GM23338 (cell line): Measurements from ENCODE around the gene ZNF317. TPM values are rescaled to one million over a fixed set of nuclear protein-coding genes. Genes with fewer than 3 reads are reported as not detected.

Experiments
- ATAC-seq: fragments of 200-7000 bp; cut with Tn5 transposase; 3 replicates; pipeline ENCODE4 v1.9.1; 2020
- DNase-seq: peaks from one replicate; pipeline ENCODE4 v3.0.0-alpha.2; 2015; ENCODE audit warnings: low spot score
- H2AFZ ChIP-seq: fragments of 200-600 bp; sonication (generic); 2 replicates; pipeline ENCODE4 v1.8.0; 2016; ENCODE audit warnings: antibody characterized with exemption, mild to moderate bottlenecking, moderate library complexity
- H3F3A ChIP-seq: fragments of 200-600 bp; sonication (generic); replicated peaks from 2 replicates; pipeline ENCODE4 v1.8.0; 2017; ENCODE audit warnings: antibody characterized with exemption, mixed run types, low read depth
- H3K27ac ChIP-seq: fragments of 200-600 bp; sonication (generic); 2 replicates; pipeline ENCODE4 v1.6.1; 2016; ENCODE audit warnings: low read depth
- H3K27me3 ChIP-seq: fragments of 200-600 bp; sonication (generic); 2 replicates; pipeline ENCODE4 v1.8.0; 2016; ENCODE audit warnings: mild to moderate bottlenecking, mixed run types, moderate library complexity; ENCODE audit not compliant: insufficient read depth
- H3K36me3 ChIP-seq: fragments of 200-600 bp; sonication (generic); 2 replicates; pipeline ENCODE4 v1.8.0; 2016; ENCODE audit warnings: mild to moderate bottlenecking; ENCODE audit not compliant: insufficient read depth
- H3K4me1 ChIP-seq: fragments of 200-600 bp; sonication (generic); 2 replicates; pipeline ENCODE4 v1.8.0; 2016; ENCODE audit warnings: mild to moderate bottlenecking, moderate library complexity; ENCODE audit not compliant: insufficient read depth
- H3K4me2 ChIP-seq: fragments of 200-600 bp; sonication (generic); 2 replicates; pipeline ENCODE4 v1.7.1; 2017; ENCODE audit warnings: mixed run types
- H3K4me3 ChIP-seq: fragments of 200-600 bp; sonication (generic); 2 replicates; pipeline ENCODE4 v1.6.1; 2016; ENCODE audit warnings: mixed run types
- H3K79me2 ChIP-seq: fragments of 200-600 bp; sonication (generic); replicated peaks from 2 replicates; pipeline ENCODE4 v1.8.0; 2017; ENCODE audit warnings: mild to moderate bottlenecking; ENCODE audit not compliant: insufficient read depth
- H3K9me2 ChIP-seq: fragments of 200-600 bp; sonication (generic); 2 replicates; pipeline ENCODE4 v1.8.0; 2017; ENCODE audit not compliant: insufficient read depth
- H4K20me1 ChIP-seq: fragments of 200-600 bp; sonication (generic); replicated peaks from 2 replicates; pipeline ENCODE4 v1.8.0; 2017; ENCODE audit warnings: mild to moderate bottlenecking; ENCODE audit not compliant: insufficient read depth
- H3K27ac Mint-ChIP-seq: 2 replicates; pipeline ENCODE4 v1.8.0; 2020; ENCODE audit warnings: inconsistent platforms, mild to moderate bottlenecking, moderate library complexity, mixed read lengths
- H3K27me3 Mint-ChIP-seq: 3 replicates; pipeline ENCODE4 v1.8.0; 2022; ENCODE audit warnings: low read depth, mild to moderate bottlenecking, moderate library complexity, mixed read lengths, inconsistent platforms; ENCODE audit not compliant: insufficient read depth, poor library complexity
- H3K36me3 Mint-ChIP-seq: 3 replicates; pipeline ENCODE4 v1.8.0; 2021; ENCODE audit warnings: low read depth, mild to moderate bottlenecking, inconsistent platforms, moderate library complexity, mixed read lengths
- H3K4me1 Mint-ChIP-seq: 3 replicates; pipeline ENCODE4 v1.8.0; 2020; ENCODE audit warnings: mild to moderate bottlenecking, inconsistent platforms, mixed read lengths
- H3K4me3 Mint-ChIP-seq: 3 replicates; pipeline ENCODE4 v1.8.0; 2021; ENCODE audit warnings: moderate library complexity, mild to moderate bottlenecking, inconsistent platforms, mixed read lengths
- H3K9me3 Mint-ChIP-seq: 3 replicates; pipeline ENCODE4 v1.8.0; 2020; ENCODE audit warnings: moderate library complexity, mild to moderate bottlenecking, inconsistent platforms, mixed read lengths
- CTCF ChIP-seq, 2 experiments: fragments of 200-600 bp in 1 of 2; sonication (generic) in 1 of 2; conservative IDR thresholded peaks; 2 replicates each; pipeline versions ENCODE4 v1.5.1 to v1.6.1; 2016 to 2017; ENCODE audit warnings: antibody characterized with exemption in 2 of 2, low read depth in 2 of 2, mild to moderate bottlenecking in 2 of 2, moderate library complexity in 1 of 2
- EZH2 ChIP-seq: fragments of 200-600 bp; sonication (generic); IDR thresholded peaks from one replicate; pipeline ENCODE4 v1.8.0; 2017; ENCODE audit warnings: antibody characterized with exemption, mild to moderate bottlenecking, low read depth; ENCODE audit not compliant: unreplicated experiment
- EZH2phosphoT487 ChIP-seq: fragments of 200-600 bp; sonication (generic); IDR thresholded peaks from one replicate; pipeline ENCODE4 v1.8.1; 2018; ENCODE audit warnings: antibody characterized with exemption; ENCODE audit not compliant: unreplicated experiment
- JUNB ChIP-seq: IDR thresholded peaks from one replicate; pipeline ENCODE4 v1.6.1; 2016; ENCODE audit warnings: antibody characterized with exemption; ENCODE audit not compliant: unreplicated experiment
- NANOG ChIP-seq: IDR thresholded peaks from 2 replicates; pipeline ENCODE4 v1.6.1; 2016; ENCODE audit warnings: antibody characterized with exemption, borderline replicate concordance
- POLR2AphosphoS5 ChIP-seq: IDR thresholded peaks from 2 replicates; pipeline ENCODE4 v1.6.1; 2016; ENCODE audit warnings: antibody characterized with exemption, low read depth
- ZNF114 ChIP-seq: fragments of 250-450 bp; sonication (Bioruptor Pico); IDR thresholded peaks from 2 replicates; pipeline ENCODE4 v1.5.0; 2020; ENCODE audit warnings: mild to moderate bottlenecking, moderate library complexity
- ZNF331 ChIP-seq: fragments of 250-450 bp; sonication (Bioruptor Pico); IDR thresholded peaks from 2 replicates; pipeline ENCODE4 v1.5.0; 2020; ENCODE audit warnings: low read depth, mild to moderate bottlenecking, moderate library complexity
- polyA plus RNA-seq: library from polyadenylated mRNA; unstranded; fragments of >200 nt; fragmentation: Nextera tagmentation; extraction: Ambion mirVana; gene quantifications from 2 replicates; pipeline ENCODE4 v1.2.1, GENCODE V29; 2016
- total RNA-seq: library from RNA; depleted of rRNA; stranded (reverse); fragments of >200 nt; shearing (Covaris generic); gene quantifications from 2 replicates; pipeline ENCODE4 v1.2.3, GENCODE V29; 2014
- TF ChIP-seq, protein P1 (sequence below): IDR thresholded peaks from 2 replicates; pipeline ENCODE4 v1.6.1; 2016; ENCODE audit warnings: antibody characterized with exemption
- TF ChIP-seq, protein P2 (sequence below): IDR thresholded peaks from one replicate; pipeline ENCODE4 v1.6.1; 2018; ENCODE audit warnings: antibody characterized with exemption; ENCODE audit not compliant: unreplicated experiment

ZNF317 gene
- total and polyA plus RNA-seq, 2 experiments from 2014 or later: 25.2 to 32.4 TPM

- TF ChIP-seq NANOG (no peak), EZH2phosphoT487 (no peak), ZNF331 (no peak)
Observed at GRCh38 chr19:9159891-9160290, 19.7 kb downstream of the ZNF317 start (continued).

- H3K36me3 Mint-ChIP-seq: peaks cover 97% of the 10 kb centered on the region
- Histone ChIP-seq H3K79me2 (peaks cover 16% of the 10 kb centered on the region), H4K20me1 (peaks cover 7% of the 10 kb centered on the region; the same call in 1 of the 2 replicates), H3K4me1 (no peaks in the 10 kb centered on the region), H3K36me3 (peaks cover 59% of the 10 kb centered on the region), H3K9me2 (no peaks in the 10 kb centered on the region), H3K27ac (no peak overlapping the region), H3K4me2 (no peak overlapping the region), H2AFZ (no peak overlapping the region), H3K27me3 (no peaks in the 10 kb centered on the region), H3F3A (no peaks in the 10 kb centered on the region), H3K4me3 (no peak overlapping the region)
- H3K4me1 Mint-ChIP-seq: no peaks in the 10 kb centered on the region
- H3K27ac Mint-ChIP-seq: no peak overlapping the region
- ATAC-seq: no peak
- no peak for TF ChIP-seq ZNF114 (CRISPR knock-in tag)
- no peak for TF ChIP-seq EZH2phosphoT487
- TF ChIP-seq ZNF331: no peak
- no peak for TF ChIP-seq CTCF (conservative IDR thresholded peaks at IDR 0.05; ENCODE audit: low read depth in 2 of 2)
- TF ChIP-seq, protein P1, sequence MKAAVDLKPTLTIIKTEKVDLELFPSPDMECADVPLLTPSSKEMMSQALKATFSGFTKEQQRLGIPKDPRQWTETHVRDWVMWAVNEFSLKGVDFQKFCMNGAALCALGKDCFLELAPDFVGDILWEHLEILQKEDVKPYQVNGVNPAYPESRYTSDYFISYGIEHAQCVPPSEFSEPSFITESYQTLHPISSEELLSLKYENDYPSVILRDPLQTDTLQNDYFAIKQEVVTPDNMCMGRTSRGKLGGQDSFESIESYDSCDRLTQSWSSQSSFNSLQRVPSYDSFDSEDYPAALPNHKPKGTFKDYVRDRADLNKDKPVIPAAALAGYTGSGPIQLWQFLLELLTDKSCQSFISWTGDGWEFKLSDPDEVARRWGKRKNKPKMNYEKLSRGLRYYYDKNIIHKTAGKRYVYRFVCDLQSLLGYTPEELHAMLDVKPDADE: no peak
- TF ChIP-seq JUNB: no peak
- no peak for TF ChIP-seq NANOG
- no peak for TF ChIP-seq POLR2AphosphoS5
- peaks cover 56% of the 10 kb centered on the region for H3K9me3 Mint-ChIP-seq
- H3K27me3 Mint-ChIP-seq: no peaks in the 10 kb centered on the region
- DNase-seq: no peak
- H3K4me3 Mint-ChIP-seq: no peak overlapping the region
Observed at GRCh38 chr19:9161427-9161826, 21.2 kb downstream of the ZNF317 start.

DNA sequence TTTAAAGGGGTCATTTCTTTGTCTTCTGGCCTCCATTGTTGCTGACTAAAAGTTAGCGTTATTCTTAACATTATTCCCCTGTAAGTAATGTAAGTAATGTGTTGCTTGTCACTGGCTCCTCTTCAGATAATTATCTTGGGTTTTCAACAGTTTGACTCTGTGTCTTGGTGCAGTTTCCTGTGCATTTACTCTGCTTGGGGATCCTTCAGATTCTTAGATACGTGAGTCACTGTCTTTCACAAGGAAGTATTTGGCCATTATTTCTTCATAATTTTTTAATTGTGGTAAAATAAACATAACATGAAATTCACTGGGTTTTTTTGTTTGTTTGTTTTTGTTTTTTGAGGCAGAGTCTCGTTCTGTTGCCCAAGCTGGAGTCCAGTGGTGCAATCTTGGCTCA lies 25.1 kb downstream of the ZNF317 start:
- H3K36me3 Mint-ChIP-seq: peaks cover 71% of the 10 kb centered on the region
- TF ChIP-seq, protein P2, sequence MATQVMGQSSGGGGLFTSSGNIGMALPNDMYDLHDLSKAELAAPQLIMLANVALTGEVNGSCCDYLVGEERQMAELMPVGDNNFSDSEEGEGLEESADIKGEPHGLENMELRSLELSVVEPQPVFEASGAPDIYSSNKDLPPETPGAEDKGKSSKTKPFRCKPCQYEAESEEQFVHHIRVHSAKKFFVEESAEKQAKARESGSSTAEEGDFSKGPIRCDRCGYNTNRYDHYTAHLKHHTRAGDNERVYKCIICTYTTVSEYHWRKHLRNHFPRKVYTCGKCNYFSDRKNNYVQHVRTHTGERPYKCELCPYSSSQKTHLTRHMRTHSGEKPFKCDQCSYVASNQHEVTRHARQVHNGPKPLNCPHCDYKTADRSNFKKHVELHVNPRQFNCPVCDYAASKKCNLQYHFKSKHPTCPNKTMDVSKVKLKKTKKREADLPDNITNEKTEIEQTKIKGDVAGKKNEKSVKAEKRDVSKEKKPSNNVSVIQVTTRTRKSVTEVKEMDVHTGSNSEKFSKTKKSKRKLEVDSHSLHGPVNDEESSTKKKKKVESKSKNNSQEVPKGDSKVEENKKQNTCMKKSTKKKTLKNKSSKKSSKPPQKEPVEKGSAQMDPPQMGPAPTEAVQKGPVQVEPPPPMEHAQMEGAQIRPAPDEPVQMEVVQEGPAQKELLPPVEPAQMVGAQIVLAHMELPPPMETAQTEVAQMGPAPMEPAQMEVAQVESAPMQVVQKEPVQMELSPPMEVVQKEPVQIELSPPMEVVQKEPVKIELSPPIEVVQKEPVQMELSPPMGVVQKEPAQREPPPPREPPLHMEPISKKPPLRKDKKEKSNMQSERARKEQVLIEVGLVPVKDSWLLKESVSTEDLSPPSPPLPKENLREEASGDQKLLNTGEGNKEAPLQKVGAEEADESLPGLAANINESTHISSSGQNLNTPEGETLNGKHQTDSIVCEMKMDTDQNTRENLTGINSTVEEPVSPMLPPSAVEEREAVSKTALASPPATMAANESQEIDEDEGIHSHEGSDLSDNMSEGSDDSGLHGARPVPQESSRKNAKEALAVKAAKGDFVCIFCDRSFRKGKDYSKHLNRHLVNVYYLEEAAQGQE: no peak
- no peak for TF ChIP-seq NANOG
- TF ChIP-seq EZH2: no peak

More for the DNA sequence above, 25.1 kb downstream of the ZNF317 start:
- peaks cover 55% of the 10 kb centered on the region for H3K9me3 Mint-ChIP-seq
- Histone ChIP-seq H3K79me2 (peaks cover 9% of the 10 kb centered on the region), H3F3A (no peaks in the 10 kb centered on the region), H3K4me1 (no peaks in the 10 kb centered on the region), H3K4me3 (no peak overlapping the region), H4K20me1 (0 out of 2 replicates have a peak, but pooled peaks cover 7% of the 10 kb centered on the region), H3K27ac (no peak overlapping the region), H2AFZ (no peak overlapping the region), H3K36me3 (peaks cover 38% of the 10 kb centered on the region), H3K9me2 (no peaks in the 10 kb centered on the region), H3K27me3 (no peaks in the 10 kb centered on the region), H3K4me2 (no peak overlapping the region)
- no peak for DNase-seq
- no peak for ATAC-seq
- H3K27me3 Mint-ChIP-seq: no peaks in the 10 kb centered on the region
- no peak overlapping the region for H3K4me3 Mint-ChIP-seq
- H3K27ac Mint-ChIP-seq: no peak overlapping the region
- no peaks in the 10 kb centered on the region for H3K4me1 Mint-ChIP-seq
